GM12801 (cell line): ENCODE data around the gene ST6GALNAC6.

ENCODE experiments used
- CTCF ChIP-seq: IDR thresholded peaks from one replicate; pipeline ENCODE4 v1.5.1; 2011; ENCODE audit warnings: control low read depth; ENCODE audit not compliant: insufficient read length; ENCODE audit errors: extremely low read depth

The ST6GALNAC6 gene

GRCh38 chr9:127876764-127877562 lies 22.4 kb downstream of the ST6GALNAC6 start:
- TF ChIP-seq CTCF, result no peak

GRCh38 chr9:127876026-127876763 lies 23.2 kb downstream of the ST6GALNAC6 start:
- TF ChIP-seq CTCF, result no peak

- TF ChIP-seq CTCF, result no peak
Measured at GRCh38 chr9:127875306-127875966, 24.0 kb downstream of the ST6GALNAC6 start.

- no peak for TF ChIP-seq CTCF
Measured at GRCh38 chr9:127874301-127875221, 24.8 kb downstream of the ST6GALNAC6 start.

- TF ChIP-seq CTCF, result no peak
Measured at GRCh38 chr9:127873886-127874285, 25.5 kb downstream of the ST6GALNAC6 start.

GRCh38 chr9:127873223-127873691 lies 26.1 kb downstream of the ST6GALNAC6 start:
- TF ChIP-seq CTCF, result no peak
